Measurements from ENCODE around the gene ASB2. TPM values are rescaled to one million over a fixed set of nuclear protein-coding genes. Genes with fewer than 3 reads are reported as not detected.

The ASB2 gene
- total RNA-seq, 1 experiment from 2014 or later: 0.35 TPM

DNA sequence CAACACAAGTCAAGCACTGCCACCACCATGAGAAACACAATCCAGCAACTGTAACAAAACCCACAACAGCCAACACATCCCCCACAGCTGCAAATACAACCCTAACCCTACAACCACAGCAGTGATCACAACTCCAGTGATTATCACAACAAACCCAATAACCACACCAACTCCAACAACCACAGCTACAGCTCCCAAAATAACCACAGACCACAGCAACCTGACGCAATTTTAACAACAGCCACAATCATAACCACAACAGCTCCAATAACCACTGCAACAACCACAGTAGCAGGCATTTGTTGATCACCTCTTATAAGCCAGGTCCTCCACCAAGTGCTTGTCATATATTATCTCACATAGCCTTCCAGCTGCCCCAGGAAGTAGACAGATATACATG, 91.4 kb downstream of the ASB2 start:
- H4K20me1 ChIP-seq (ENCODE audit: control insufficient read depth, insufficient read depth, insufficient read length): no peaks in the 10 kb centered on the region
- peaks cover 4% of the 10 kb centered on the region for H3K27me3 Mint-ChIP-seq (ENCODE audit: low read depth)
- no peak overlapping the region; a peak in 1 of 5 replicates for H3K4me3 Mint-ChIP-seq
- H3K27me3 ChIP-seq (ENCODE audit: insufficient read depth, low read length): no peaks in the 10 kb centered on the region
- no peaks in the 10 kb centered on the region for H3K79me2 ChIP-seq (ENCODE audit: insufficient read depth, low read length)
- no peak overlapping the region for H2AK5ac ChIP-seq (ENCODE audit: insufficient read length, low read length)
- no peak overlapping the region for H3K56ac ChIP-seq (ENCODE audit: insufficient read length, low read depth, low read length)
- no CpG with 5 or more reads among the region's 1 CpG for WGBS (ENCODE audit: extremely low coverage, insufficient read length, low lambda C conversion rate)
- no peaks in the 10 kb centered on the region for H3K4me1 ChIP-seq (ENCODE audit: insufficient read depth, low read length)
- H3K27ac Mint-ChIP-seq: no peak overlapping the region
- no peak overlapping the region for H2BK15ac ChIP-seq (ENCODE audit: low read depth, low read length)
- no peak overlapping the region for H2BK5ac ChIP-seq (ENCODE audit: insufficient read length, low read length)
- H4K91ac ChIP-seq (ENCODE audit: insufficient read length, low read depth, low read length): no peak overlapping the region
- peaks cover 5 to 7% (median 5%) of the 10 kb centered on the region in 3 experiments; a peak in 6 of 7 replicates for H3K36me3 Mint-ChIP-seq (ENCODE audit: insufficient read depth in 1 of 3, low read depth in 3 of 3)
- H3K23me2 ChIP-seq (ENCODE audit: insufficient read length, low read depth, low read length, poor library complexity, severe bottlenecking): no peaks in the 10 kb centered on the region
- H3K9ac ChIP-seq (ENCODE audit: extremely low read depth, insufficient read length, low read length): no peak overlapping the region
- DNase-seq: no peak
- H3K27ac ChIP-seq (ENCODE audit: insufficient read length, low read depth, low read length): no peak overlapping the region
- TF ChIP-seq, protein P1, sequence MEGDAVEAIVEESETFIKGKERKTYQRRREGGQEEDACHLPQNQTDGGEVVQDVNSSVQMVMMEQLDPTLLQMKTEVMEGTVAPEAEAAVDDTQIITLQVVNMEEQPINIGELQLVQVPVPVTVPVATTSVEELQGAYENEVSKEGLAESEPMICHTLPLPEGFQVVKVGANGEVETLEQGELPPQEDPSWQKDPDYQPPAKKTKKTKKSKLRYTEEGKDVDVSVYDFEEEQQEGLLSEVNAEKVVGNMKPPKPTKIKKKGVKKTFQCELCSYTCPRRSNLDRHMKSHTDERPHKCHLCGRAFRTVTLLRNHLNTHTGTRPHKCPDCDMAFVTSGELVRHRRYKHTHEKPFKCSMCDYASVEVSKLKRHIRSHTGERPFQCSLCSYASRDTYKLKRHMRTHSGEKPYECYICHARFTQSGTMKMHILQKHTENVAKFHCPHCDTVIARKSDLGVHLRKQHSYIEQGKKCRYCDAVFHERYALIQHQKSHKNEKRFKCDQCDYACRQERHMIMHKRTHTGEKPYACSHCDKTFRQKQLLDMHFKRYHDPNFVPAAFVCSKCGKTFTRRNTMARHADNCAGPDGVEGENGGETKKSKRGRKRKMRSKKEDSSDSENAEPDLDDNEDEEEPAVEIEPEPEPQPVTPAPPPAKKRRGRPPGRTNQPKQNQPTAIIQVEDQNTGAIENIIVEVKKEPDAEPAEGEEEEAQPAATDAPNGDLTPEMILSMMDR (conservative IDR thresholded peaks at IDR 0.05): no peak
- no peak overlapping the region for H4K8ac ChIP-seq (replicated peaks; ENCODE audit: insufficient read length, low read depth, low read length)
- H3K4ac ChIP-seq (ENCODE audit: low read depth, low read length): no peak overlapping the region
- no peak overlapping the region for H3K23ac ChIP-seq (ENCODE audit: insufficient read length, low read depth, low read length)
- H3K14ac ChIP-seq (ENCODE audit: insufficient read depth, low read length): no peak overlapping the region
- no peak overlapping the region for H3T11ph ChIP-seq (ENCODE audit: low read length)
- no peak overlapping the region for H3K4me2 ChIP-seq (ENCODE audit: insufficient read depth, insufficient read length, low read length)
- H2BK12ac ChIP-seq (ENCODE audit: insufficient read length, low read depth, low read length): no peak overlapping the region
- H3K79me1 ChIP-seq (ENCODE audit: insufficient read depth, low read depth, low read length, poor library complexity, severe bottlenecking): no peaks in the 10 kb centered on the region
- H3K9me3 ChIP-seq (ENCODE audit: control insufficient read depth, low read depth, low read length): no peaks in the 10 kb centered on the region
- H3K9me3 Mint-ChIP-seq: peaks cover 10 to 12% of the 10 kb centered on the region in 2 experiments; a peak in 4 of 5 replicates
- H3K18ac ChIP-seq (ENCODE audit: insufficient read length, low read depth, low read length): no peak overlapping the region
- H2BK20ac ChIP-seq (ENCODE audit: low read depth, low read length, poor library complexity, severe bottlenecking): no peak overlapping the region
- peaks cover 6 to 7% of the 10 kb centered on the region in 2 experiments for H3K4me1 Mint-ChIP-seq
- no peak overlapping the region for H2AFZ ChIP-seq (ENCODE audit: low read length)
- no peak overlapping the region for H2BK120ac ChIP-seq (ENCODE audit: low read depth, low read length, poor library complexity, severe bottlenecking)
- H4K5ac ChIP-seq (ENCODE audit: insufficient read length, low read depth, low read length): no peak overlapping the region

Small RNA genes lying within 50 kb of the gene (microRNA-seq; reads per million reads assigned to microRNA genes)
- not detected for gene MIR4506 (ENCODE audit: borderline microRNAs expressed)

Other genes starting within 250 kb of the ASB2 start
- 1.7 and 2.3 TPM in 2 replicates for gene PRIMA1, start 188.1 kb downstream of the ASB2 start, total RNA-seq (2021)
- gene FAM181A, start 49.2 kb downstream of the ASB2 start, total RNA-seq (2021): not detected in 2 replicates
- gene CCDC197, start 20.7 kb upstream of the ASB2 start, total RNA-seq (2021): not detected in 2 replicates
- gene OTUB2, start 49.8 kb upstream of the ASB2 start, total RNA-seq (2021): 3.6 and 3.7 TPM in 2 replicates
- 172 TPM in 2 replicates for gene DDX24, start 104.6 kb upstream of the ASB2 start, total RNA-seq (2021)
- 27.4 TPM in 2 replicates for gene IFI27L1, start 104.7 kb upstream of the ASB2 start, total RNA-seq (2021)
- gene IFI27, start 134.2 kb upstream of the ASB2 start, total RNA-seq (2021): 1.7 TPM in 2 replicates
- 28.6 and 32.5 TPM in 2 replicates for gene IFI27L2, start 153.0 kb upstream of the ASB2 start, total RNA-seq (2021)
- gene PPP4R4, start 197.8 kb upstream of the ASB2 start, total RNA-seq (2021): 3.9 and 5.1 TPM in 2 replicates